Ishikawa (cell line): ENCODE data around the gene NDUFV1.

Experiments
- CREB1 ChIP-seq: IDR thresholded peaks from 2 replicates; pipeline ENCODE4 v1.6.1; 2012; ENCODE audit warnings: low read depth
- EGR1 ChIP-seq: IDR thresholded peaks from 2 replicates; pipeline ENCODE4 v1.6.1; 2012
- EP300 ChIP-seq: IDR thresholded peaks from 2 replicates; pipeline ENCODE4 v1.6.1; 2012; ENCODE audit warnings: borderline replicate concordance
- NFIC ChIP-seq: IDR thresholded peaks from 2 replicates; pipeline ENCODE4 v1.6.1; 2012
- RAD21 ChIP-seq: IDR thresholded peaks from 2 replicates; pipeline ENCODE4 v1.6.1; 2012; ENCODE audit warnings: low read depth
- TAF1 ChIP-seq: IDR thresholded peaks from 2 replicates; pipeline ENCODE4 v1.6.1; 2012; ENCODE audit warnings: low read depth, mild to moderate bottlenecking
- TEAD4 ChIP-seq: IDR thresholded peaks from 2 replicates; pipeline ENCODE4 v1.6.1; 2012
- YY1 ChIP-seq: IDR thresholded peaks from 2 replicates; pipeline ENCODE4 v1.6.1; 2012; ENCODE audit warnings: low read depth
- TF ChIP-seq, protein P1 (sequence below): IDR thresholded peaks from 2 replicates; pipeline ENCODE4 v1.6.1; 2012; ENCODE audit warnings: low read depth, mild to moderate bottlenecking

DNA sequence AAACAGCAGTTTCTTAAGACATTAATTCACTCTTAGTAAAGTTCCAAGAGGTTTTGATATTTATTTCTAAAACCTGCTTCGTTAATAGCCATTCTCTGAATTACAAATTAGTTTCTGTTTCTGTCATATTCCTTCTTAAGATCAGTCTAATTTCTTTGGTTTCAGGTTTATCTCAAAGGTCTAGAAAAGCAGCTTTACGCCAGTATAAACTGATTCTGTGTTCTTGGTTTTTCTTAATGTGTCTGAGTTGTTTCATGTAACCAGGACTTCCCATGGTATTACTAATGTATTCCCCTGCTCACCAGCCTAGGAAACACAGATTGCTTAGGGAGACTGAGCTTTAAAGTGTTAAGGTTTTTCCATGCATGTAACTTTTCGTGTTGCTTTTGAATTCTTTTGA lies 50.6 kb downstream of the NDUFV1 start:
- TF ChIP-seq TEAD4 (no peak), NFIC (no peak), YY1 (no peak), TAF1 (no peak), CREB1 (no peak), EGR1 (no peak), RAD21 (no peak), EP300 (no peak)
- TF ChIP-seq, protein P1, sequence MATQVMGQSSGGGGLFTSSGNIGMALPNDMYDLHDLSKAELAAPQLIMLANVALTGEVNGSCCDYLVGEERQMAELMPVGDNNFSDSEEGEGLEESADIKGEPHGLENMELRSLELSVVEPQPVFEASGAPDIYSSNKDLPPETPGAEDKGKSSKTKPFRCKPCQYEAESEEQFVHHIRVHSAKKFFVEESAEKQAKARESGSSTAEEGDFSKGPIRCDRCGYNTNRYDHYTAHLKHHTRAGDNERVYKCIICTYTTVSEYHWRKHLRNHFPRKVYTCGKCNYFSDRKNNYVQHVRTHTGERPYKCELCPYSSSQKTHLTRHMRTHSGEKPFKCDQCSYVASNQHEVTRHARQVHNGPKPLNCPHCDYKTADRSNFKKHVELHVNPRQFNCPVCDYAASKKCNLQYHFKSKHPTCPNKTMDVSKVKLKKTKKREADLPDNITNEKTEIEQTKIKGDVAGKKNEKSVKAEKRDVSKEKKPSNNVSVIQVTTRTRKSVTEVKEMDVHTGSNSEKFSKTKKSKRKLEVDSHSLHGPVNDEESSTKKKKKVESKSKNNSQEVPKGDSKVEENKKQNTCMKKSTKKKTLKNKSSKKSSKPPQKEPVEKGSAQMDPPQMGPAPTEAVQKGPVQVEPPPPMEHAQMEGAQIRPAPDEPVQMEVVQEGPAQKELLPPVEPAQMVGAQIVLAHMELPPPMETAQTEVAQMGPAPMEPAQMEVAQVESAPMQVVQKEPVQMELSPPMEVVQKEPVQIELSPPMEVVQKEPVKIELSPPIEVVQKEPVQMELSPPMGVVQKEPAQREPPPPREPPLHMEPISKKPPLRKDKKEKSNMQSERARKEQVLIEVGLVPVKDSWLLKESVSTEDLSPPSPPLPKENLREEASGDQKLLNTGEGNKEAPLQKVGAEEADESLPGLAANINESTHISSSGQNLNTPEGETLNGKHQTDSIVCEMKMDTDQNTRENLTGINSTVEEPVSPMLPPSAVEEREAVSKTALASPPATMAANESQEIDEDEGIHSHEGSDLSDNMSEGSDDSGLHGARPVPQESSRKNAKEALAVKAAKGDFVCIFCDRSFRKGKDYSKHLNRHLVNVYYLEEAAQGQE = no peak
